ENCODE measurements around the gene TRIM74. TPM values are rescaled to one million over a fixed set of nuclear protein-coding genes. Genes with fewer than 3 reads are reported as not detected.
"Not testable (repeated sequence)": the region's sequence is repeated elsewhere in the genome, so short reads cannot be mapped to it uniquely, and the experiment has no call there.

Gene TRIM74
- polyA plus RNA-seq, 1 donor from 2014 or later, result 1.7 TPM

DNA sequence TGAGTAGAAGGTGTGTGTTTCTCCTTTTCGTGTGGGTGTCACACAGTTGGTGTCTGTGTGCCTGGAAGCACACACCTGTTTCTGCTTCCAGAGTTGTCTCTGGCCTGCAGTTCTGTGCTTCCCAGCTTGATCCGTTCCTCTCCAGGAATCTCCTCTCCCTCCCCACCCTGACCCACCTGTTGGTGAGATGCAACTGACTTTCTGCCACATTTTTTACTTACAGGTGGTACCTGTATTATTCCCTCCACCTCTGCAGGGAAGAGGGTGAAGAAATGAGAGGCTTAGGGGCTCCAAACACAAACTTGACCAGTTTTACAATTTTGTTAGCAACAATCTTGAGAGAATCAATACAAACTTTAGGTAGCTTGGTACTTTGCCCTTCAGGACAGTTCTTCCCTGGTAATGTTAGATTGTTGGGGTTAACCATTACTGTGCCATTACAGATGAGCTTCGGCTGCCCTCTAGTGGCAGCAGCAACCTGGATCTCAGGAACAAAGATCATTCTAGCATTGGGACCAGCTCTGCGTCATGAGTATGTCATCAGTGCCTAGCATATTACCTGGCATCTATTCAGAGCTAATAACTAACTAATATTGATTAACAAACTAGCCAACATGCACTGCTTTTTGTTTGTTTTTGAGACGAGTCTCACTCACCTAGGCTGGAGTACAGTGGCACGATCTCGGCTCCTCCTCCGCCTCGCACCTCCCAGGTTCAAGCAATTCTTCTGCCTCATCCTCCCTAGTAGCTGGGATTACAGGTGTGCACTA lies 54.3 kb downstream of the TRIM74 start:
- TF ChIP-seq SMC3 (conservative IDR thresholded peaks at IDR 0.05; ENCODE audit: poor library complexity) (peak; percentile 83), RAD21 (conservative IDR thresholded peaks at IDR 0.05) (peak; percentile 72)
- TF ChIP-seq, protein P1, sequence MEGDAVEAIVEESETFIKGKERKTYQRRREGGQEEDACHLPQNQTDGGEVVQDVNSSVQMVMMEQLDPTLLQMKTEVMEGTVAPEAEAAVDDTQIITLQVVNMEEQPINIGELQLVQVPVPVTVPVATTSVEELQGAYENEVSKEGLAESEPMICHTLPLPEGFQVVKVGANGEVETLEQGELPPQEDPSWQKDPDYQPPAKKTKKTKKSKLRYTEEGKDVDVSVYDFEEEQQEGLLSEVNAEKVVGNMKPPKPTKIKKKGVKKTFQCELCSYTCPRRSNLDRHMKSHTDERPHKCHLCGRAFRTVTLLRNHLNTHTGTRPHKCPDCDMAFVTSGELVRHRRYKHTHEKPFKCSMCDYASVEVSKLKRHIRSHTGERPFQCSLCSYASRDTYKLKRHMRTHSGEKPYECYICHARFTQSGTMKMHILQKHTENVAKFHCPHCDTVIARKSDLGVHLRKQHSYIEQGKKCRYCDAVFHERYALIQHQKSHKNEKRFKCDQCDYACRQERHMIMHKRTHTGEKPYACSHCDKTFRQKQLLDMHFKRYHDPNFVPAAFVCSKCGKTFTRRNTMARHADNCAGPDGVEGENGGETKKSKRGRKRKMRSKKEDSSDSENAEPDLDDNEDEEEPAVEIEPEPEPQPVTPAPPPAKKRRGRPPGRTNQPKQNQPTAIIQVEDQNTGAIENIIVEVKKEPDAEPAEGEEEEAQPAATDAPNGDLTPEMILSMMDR (IDR thresholded peaks at IDR 0.05; ENCODE audit: poor library complexity, severe bottlenecking), result peak; percentile 91
- H3K79me2 ChIP-seq (replicated peaks; ENCODE audit: insufficient read depth, low read length); H3K36me3 ChIP-seq (ENCODE audit: insufficient read depth, low read length); H3K9ac ChIP-seq (ENCODE audit: low read length); H3K9me2 ChIP-seq (ENCODE audit: insufficient read depth, low read length); H3K27ac ChIP-seq (ENCODE audit: low read length); H3K27me3 ChIP-seq (ENCODE audit: insufficient read depth, low read depth, low read length); H4K20me1 ChIP-seq (ENCODE audit: insufficient read depth); H3K9me3 ChIP-seq (ENCODE audit: low read length); H2AFZ ChIP-seq (ENCODE audit: low read depth, low read length); H3K4me2 ChIP-seq (ENCODE audit: low read length); H3F3A ChIP-seq (ENCODE audit: insufficient read depth, low read length, poor library complexity, severe bottlenecking); H3K4me3 ChIP-seq (ENCODE audit: low read length): not testable (repeated sequence)

DNA sequence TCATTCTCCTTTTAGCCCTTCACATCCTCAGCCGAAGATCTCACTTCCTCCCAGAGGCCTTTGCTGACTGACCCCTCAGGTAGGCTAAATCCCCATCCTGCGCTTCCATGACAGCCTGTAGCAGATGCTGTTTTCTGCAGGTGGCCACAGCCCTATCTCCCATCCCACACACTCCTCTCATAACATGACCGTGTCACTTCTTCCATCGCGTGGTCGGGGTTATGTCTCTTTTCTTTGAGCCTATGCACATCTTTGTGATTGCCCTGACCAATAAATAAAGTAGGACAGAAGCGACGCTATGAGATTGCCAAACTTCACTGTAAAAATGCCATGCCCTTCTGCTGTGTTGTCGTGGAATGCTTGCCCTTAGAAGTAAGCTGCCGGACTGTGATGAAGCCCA lies 55.5 kb downstream of the TRIM74 start:
- not testable (repeated sequence) for H4K20me1 ChIP-seq (ENCODE audit: insufficient read depth); H2AFZ ChIP-seq (ENCODE audit: low read depth, low read length); H3K9ac ChIP-seq (ENCODE audit: low read length); H3K36me3 ChIP-seq (ENCODE audit: insufficient read depth, low read length); H3K4me3 ChIP-seq (ENCODE audit: low read length); H3K9me3 ChIP-seq (ENCODE audit: low read length); H3K79me2 ChIP-seq (replicated peaks; ENCODE audit: insufficient read depth, low read length); H3K4me2 ChIP-seq (ENCODE audit: low read length); H3F3A ChIP-seq (ENCODE audit: insufficient read depth, low read length, poor library complexity, severe bottlenecking); H3K27me3 ChIP-seq (ENCODE audit: insufficient read depth, low read depth, low read length); H3K9me2 ChIP-seq (ENCODE audit: insufficient read depth, low read length); H3K27ac ChIP-seq (ENCODE audit: low read length)

DNA sequence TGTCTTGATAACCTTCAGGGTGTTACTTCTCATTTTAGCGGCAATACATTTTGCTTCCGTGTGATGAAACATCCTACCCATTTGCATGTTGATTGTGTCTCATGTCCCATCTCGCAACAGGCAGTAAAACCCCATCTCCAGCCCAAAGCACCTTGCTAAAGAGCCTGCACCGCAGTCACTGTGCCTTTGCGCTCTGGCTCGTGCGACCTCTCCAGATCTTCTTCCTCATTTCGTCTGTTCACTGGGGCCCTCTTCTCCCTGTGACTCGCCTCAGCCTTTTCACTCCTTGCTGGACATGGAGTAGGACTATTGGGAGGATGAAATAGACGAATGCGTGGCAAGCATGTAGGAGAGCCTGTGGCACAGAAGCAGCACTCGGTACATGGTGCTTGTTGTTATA lies 57.9 kb downstream of the TRIM74 start:
- H4K20me1 ChIP-seq (ENCODE audit: insufficient read depth), result not testable (repeated sequence)

More for the DNA sequence above, 57.9 kb downstream of the TRIM74 start:
- not testable (repeated sequence) for H3K9ac ChIP-seq (ENCODE audit: low read length); H3K9me2 ChIP-seq (ENCODE audit: insufficient read depth, low read length); H3K4me3 ChIP-seq (ENCODE audit: low read length); H3K27ac ChIP-seq (ENCODE audit: low read length); H3K36me3 ChIP-seq (ENCODE audit: insufficient read depth, low read length); H2AFZ ChIP-seq (ENCODE audit: low read depth, low read length); H3K27me3 ChIP-seq (ENCODE audit: insufficient read depth, low read depth, low read length); H3F3A ChIP-seq (ENCODE audit: insufficient read depth, low read length, poor library complexity, severe bottlenecking); H3K9me3 ChIP-seq (ENCODE audit: low read length); H3K79me2 ChIP-seq (replicated peaks; ENCODE audit: insufficient read depth, low read length); H3K4me2 ChIP-seq (ENCODE audit: low read length)

Small RNA genes lying within 50 kb of the gene (small RNA-seq; reads per million reads assigned to genes)
- gene RF00019, result 0 to 1.2 (median 0) reads per million in 3 experiments

Other genes with a start within 250 kb of the TRIM74 start
- gene TYW1B, start 141.3 kb downstream of the TRIM74 start, polyA plus RNA-seq, result 0.97 and 1.5 TPM in 2 replicates
- 5.3 and 5.9 TPM in 2 replicates for gene POM121, start 44.4 kb downstream of the TRIM74 start, polyA plus RNA-seq
- 0.63 and 3.3 TPM in 2 replicates for gene SPDYE8, start 60.3 kb upstream of the TRIM74 start, polyA plus RNA-seq
- gene SPDYE11, start 88.4 kb upstream of the TRIM74 start, polyA plus RNA-seq, result 0.48 and 0.87 TPM in 2 replicates
- gene SPDYE9, start 116.6 kb upstream of the TRIM74 start, polyA plus RNA-seq, result 0.48 and 0.87 TPM in 2 replicates